Tibial nerve (tissue), 4 donors: ENCODE measurements around the gene RCE1. TPM values are rescaled to one million over a fixed set of nuclear protein-coding genes. Genes with fewer than 3 reads are reported as not detected.

Experiments used
- DNase-seq, 2 donors: peaks; one replicate each; pipeline ENCODE4 v3.0.0-alpha.2; 2019; ENCODE audit warnings: low spot score in 2 of 2
- H3K27ac ChIP-seq, 4 donors: fragments of 200-600 bp; sonication (generic) in 3 of 4; one replicate each; pipeline ENCODE4 v1.5.1; 2017 to 2019; ENCODE audit warnings: mild to moderate bottlenecking in 1 of 4
- H3K27me3 ChIP-seq, 2 donors: fragments of 200-600 bp; sonication (generic) in 1 of 2; one replicate each; pipeline versions ENCODE4 v1.5.1 to v1.6.0; 2017 to 2019
- H3K36me3 ChIP-seq, 3 donors: fragments of 200-600 bp; sonication (generic); one replicate each; pipeline ENCODE4 v1.5.1; 2018 to 2019
- H3K4me1 ChIP-seq, 4 donors: fragments of 200-600 bp; sonication (generic) in 3 of 4; one replicate each; pipeline ENCODE4 v1.5.1; 2017 to 2019
- H3K4me3 ChIP-seq, 4 donors: fragments of 200-600 bp; sonication (generic) in 3 of 4; one replicate each; pipeline ENCODE4 v1.5.1; 2017 to 2019; ENCODE audit warnings: mild to moderate bottlenecking in 1 of 4, moderate library complexity in 1 of 4
- H3K9me3 ChIP-seq, 4 donors: fragments of 200-600 bp; sonication (generic) in 3 of 4; one replicate each; pipeline ENCODE4 v1.5.1; 2017 to 2019
- CTCF ChIP-seq, 5 experiments: fragments of 200-600 bp in 3 of 5; fragments of 450-650 bp in 2 of 5; sonication (generic) in 3 of 5; IDR thresholded peaks; one replicate each; pipeline ENCODE4 v1.5.1; 2016 to 2019; ENCODE audit warnings: antibody characterized with exemption in 5 of 5, mild to moderate bottlenecking in 3 of 5, moderate library complexity in 2 of 5
- EP300 ChIP-seq, 2 donors: sonication (generic); formaldehyde crosslinking; IDR thresholded peaks; one replicate each; pipeline ENCODE4 v1.6.1; 2017; ENCODE audit warnings: antibody characterized with exemption in 2 of 2, mild to moderate bottlenecking in 1 of 2
- POLR2A ChIP-seq, 2 donors: fragments of 450-650 bp; IDR thresholded peaks; one replicate each; pipeline ENCODE4 v1.6.1; 2017; ENCODE audit warnings: antibody characterized with exemption in 2 of 2, mild to moderate bottlenecking in 2 of 2, moderate library complexity in 2 of 2
- WGBS, 2 donors: methylation state at CpG; one replicate each; pipeline ENCODE4 v1.1.5; 2018; 5-methylcytosine and 5-hydroxymethylcytosine counted together
- total RNA-seq, 4 donors: library from RNA; depleted of rRNA; stranded (reverse); fragments of >200 nt; gene quantifications; one replicate each; pipeline ENCODE4 v1.1.0, GENCODE V29; 2016

Gene RCE1
- total RNA-seq, 4 donors from 2014 or later: 18.1 to 25.8 (median 20.9) TPM

- Histone ChIP-seq H3K27me3 (no peaks in the 10 kb centered on the region), H3K27ac (no peak overlapping the region), H3K9me3 (no peaks in the 10 kb centered on the region), H3K36me3 (peaks cover 0 to 61% (median 0%) of the 10 kb centered on the region in 3 donors), H3K4me3 (no peak overlapping the region), H3K4me1 (peaks cover 0 to 11% (median 5%) of the 10 kb centered on the region in 4 donors)
- TF ChIP-seq CTCF (IDR thresholded peaks at IDR 0.05) (no peak), POLR2A (IDR thresholded peaks at IDR 0.05) (no peak), EP300 (IDR thresholded peaks at IDR 0.05) (no peak)
- no peak for DNase-seq
- 69 to 74% methylated on average over 22 to 25 of the region's 26 CpGs for WGBS, 2 donors
These were observed 8.6 kb downstream of the RCE1 start for GRCh38 chr11:66851698-66852465.

GRCh38 chr11:66852466-66853241, 9.4 kb downstream of the RCE1 start:
- TF ChIP-seq CTCF (IDR thresholded peaks at IDR 0.05) (no peak), POLR2A (IDR thresholded peaks at IDR 0.05) (no peak), EP300 (IDR thresholded peaks at IDR 0.05) (no peak)
- Histone ChIP-seq H3K4me3 (no peak overlapping the region), H3K4me1 (peaks cover 0 to 17% (median 5%) of the 10 kb centered on the region in 4 donors), H3K27me3 (no peaks in the 10 kb centered on the region), H3K9me3 (no peaks in the 10 kb centered on the region), H3K36me3 (peaks cover 0 to 53% (median 0%) of the 10 kb centered on the region in 3 donors), H3K27ac (no peak overlapping the region)
- WGBS, 2 donors: 83 to 88% methylated on average over 25 of the region's 26 CpGs
- DNase-seq: no peak

- DNase-seq: no peak
- TF ChIP-seq EP300 (IDR thresholded peaks at IDR 0.05) (no peak), POLR2A (IDR thresholded peaks at IDR 0.05) (no peak), CTCF (IDR thresholded peaks at IDR 0.05) (no peak)
- Histone ChIP-seq H3K4me1 (peaks cover 0 to 17% (median 5%) of the 10 kb centered on the region in 4 donors), H3K27ac (no peak overlapping the region), H3K27me3 (no peaks in the 10 kb centered on the region), H3K9me3 (no peaks in the 10 kb centered on the region), H3K36me3 (peaks cover 0 to 54% (median 0%) of the 10 kb centered on the region in 3 donors), H3K4me3 (no peak overlapping the region)
- WGBS, 2 donors: 82 to 86% methylated on average over 26 of the region's 26 CpGs
These were observed 10.3 kb downstream of the RCE1 start for GRCh38 chr11:66853242-66854229.

- H3K9me3 ChIP-seq: no peaks in the 10 kb centered on the region
- peak overlapping the region in 1 of 4 donors; percentile 97 for H3K27ac ChIP-seq
- 89 to 92% methylated on average over 9 to 12 of the region's 12 CpGs for WGBS, 2 donors
- peaks cover 0 to 19% (median 5%) of the 10 kb centered on the region in 4 donors for H3K4me1 ChIP-seq
- H3K27me3 ChIP-seq: no peaks in the 10 kb centered on the region
- H3K36me3 ChIP-seq: peaks cover 0 to 54% (median 0%) of the 10 kb centered on the region in 3 donors
- DNase-seq: no peak
- H3K4me3 ChIP-seq: no peak overlapping the region
- TF ChIP-seq POLR2A (IDR thresholded peaks at IDR 0.05) (no peak), EP300 (IDR thresholded peaks at IDR 0.05) (no peak)
These were observed 11.0 kb downstream of the RCE1 start for GRCh38 chr11:66854231-66854661.

GRCh38 chr11:66854729-66855211, 11.5 kb downstream of the RCE1 start:
- Histone ChIP-seq H3K27me3 (no peaks in the 10 kb centered on the region), H3K27ac (peak overlapping the region in 2 of 4 donors; percentile 95 to 97), H3K4me1 (peaks cover 0 to 21% (median 5%) of the 10 kb centered on the region in 4 donors), H3K4me3 (no peak overlapping the region), H3K36me3 (peaks cover 0 to 54% (median 0%) of the 10 kb centered on the region in 3 donors), H3K9me3 (no peaks in the 10 kb centered on the region)
- DNase-seq: no peak
- 87 to 97% methylated on average over 12 to 14 of the region's 15 CpGs for WGBS, 2 donors
- no peak for TF ChIP-seq POLR2A (IDR thresholded peaks at IDR 0.05)
- no peak for TF ChIP-seq EP300 (IDR thresholded peaks at IDR 0.05)
- no peak for TF ChIP-seq CTCF (IDR thresholded peaks at IDR 0.05)
